Stimulated activated CD8-positive, alpha-beta memory T cell treated with anti-CD3 and anti-CD28 coated beads, Interleukin-2, amount 100 ng/mL, for 1 hour (primary cell): ENCODE results near the gene CADPS2.

Experiments used
- DNase-seq, 2 donors: peaks; one replicate each; pipeline ENCODE4 v3.0.0-alpha.2; 2020; ENCODE audit warnings: low read depth in 2 of 2

CADPS2 gene

GRCh38 chr7:122380992-122381391, 505.3 kb downstream of the CADPS2 start:
- DNase-seq = no peak

DNA sequence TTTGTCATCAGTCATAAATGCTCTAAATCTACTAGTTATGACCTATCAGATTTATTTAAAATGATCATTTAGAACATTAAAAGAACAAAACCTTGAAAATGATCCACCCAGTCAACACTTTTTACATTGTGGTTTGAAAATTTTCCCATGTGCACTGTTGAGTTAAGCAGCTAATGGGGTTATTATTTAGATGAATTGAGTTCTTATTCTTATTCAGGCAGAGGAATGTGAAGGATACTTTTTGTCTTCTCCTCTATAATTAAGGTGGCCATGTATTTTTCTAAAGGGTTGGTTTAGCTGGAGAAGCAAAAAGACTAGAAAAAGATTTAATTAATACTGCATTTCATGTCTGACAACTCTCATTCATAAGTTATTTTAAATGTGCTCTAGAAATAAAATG, 506.8 kb downstream of the CADPS2 start:
- no peak for DNase-seq

- DNase-seq = no peak
Measured at GRCh38 chr7:122369756-122370155, 516.5 kb downstream of the CADPS2 start.

- no peak for DNase-seq
Measured at GRCh38 chr7:122364761-122365280, 521.4 kb downstream of the CADPS2 start.

GRCh38 chr7:122363144-122363543, 523.1 kb downstream of the CADPS2 start:
- DNase-seq = no peak

GRCh38 chr7:122362473-122362872, 523.8 kb downstream of the CADPS2 start:
- no peak for DNase-seq

GRCh38 chr7:122354656-122355055, 531.6 kb downstream of the CADPS2 start:
- DNase-seq = no peak

GRCh38 chr7:122352454-122352853, 533.8 kb downstream of the CADPS2 start:
- DNase-seq = no peak

DNA sequence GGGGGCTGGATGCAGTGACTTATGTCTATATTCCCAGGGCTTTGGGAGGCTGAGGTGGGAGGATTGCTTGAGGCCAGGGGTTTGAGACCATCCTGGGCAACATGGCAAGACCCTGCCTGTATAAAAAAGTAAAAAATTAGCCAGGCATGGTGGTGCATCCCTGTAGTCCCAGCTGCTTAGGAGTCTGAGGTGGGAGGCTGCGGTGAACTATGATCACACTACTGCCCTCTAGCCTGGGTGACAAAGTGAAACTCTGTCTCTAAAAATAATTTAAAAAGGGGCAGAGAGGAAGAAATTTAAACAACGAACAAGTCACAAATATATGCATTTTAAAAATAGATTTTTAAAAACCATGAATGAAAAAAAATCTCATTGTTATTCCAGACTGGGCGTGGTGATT, 535.6 kb downstream of the CADPS2 start:
- no peak for DNase-seq

DNA sequence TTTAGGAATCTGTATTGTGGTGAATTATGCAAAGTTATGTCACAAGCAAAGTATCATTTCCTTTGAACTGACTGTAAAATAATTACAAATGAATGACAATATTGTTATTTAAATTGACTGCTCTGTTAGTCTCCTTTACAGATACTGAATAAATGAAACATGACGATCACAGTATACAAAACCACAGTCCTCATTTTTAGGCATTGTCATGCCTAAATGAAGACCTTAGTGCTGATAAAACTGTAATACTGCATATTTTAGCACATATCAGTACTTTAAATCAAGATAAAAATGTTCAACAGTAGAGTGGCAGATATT, 542.0 kb downstream of the CADPS2 start:
- DNase-seq = no peak

- no peak for DNase-seq
Measured at GRCh38 chr7:122343601-122344302, 542.5 kb downstream of the CADPS2 start.

DNA sequence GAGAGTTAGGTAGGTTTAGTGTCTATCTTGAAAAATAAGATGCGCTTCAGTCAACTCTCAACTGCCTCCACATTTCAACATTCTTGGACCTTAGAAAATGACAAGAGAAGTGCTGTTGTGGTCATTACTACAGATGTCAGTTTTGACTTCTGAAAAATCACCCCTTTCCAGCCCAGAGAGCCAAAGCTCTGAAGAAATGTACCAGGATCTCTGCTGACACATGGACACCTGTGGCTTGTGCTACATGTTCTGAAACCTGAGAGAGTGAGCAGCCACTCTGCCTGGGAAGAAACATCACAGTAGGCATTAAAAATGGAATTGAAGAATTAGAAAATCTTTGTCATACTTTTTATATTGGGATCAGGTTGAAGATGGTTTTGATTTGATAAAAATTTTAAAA, 545.8 kb downstream of the CADPS2 start:
- DNase-seq = no peak

DNA sequence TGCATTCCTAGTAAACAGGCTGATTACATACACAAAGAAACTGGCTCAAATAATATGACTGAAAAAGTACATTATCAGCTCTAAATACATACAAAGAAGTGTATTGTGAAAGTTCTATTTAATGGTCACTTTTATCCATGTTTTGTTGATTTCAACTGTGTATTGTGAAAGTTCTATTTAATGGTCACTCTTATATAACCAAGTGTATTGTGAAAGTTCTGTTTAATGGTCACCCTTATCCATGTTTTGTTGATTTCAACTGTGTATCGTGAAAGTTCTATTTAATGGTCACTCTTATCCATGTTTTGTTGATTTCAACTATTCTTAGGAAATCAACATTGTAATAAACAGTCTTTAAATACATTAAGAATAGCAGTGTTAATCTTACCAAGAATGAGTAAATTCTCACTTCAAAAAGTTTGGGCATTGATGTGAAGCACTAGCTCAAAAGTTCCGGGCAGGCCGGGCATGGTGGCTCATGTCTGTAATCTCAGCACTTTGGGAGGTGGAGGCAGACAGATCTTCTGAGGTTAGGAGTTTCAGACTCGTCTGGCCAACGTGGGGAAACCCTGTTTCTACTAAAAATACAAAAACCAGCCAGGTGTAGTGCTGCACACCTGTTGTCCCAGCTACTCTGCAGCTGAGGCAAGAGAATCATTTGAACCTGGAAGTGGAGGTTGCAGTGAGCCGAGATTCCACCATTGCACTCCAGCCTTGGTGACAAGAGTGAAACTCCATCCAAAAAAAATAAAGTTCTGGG, 546.9 kb downstream of the CADPS2 start:
- no peak for DNase-seq

GRCh38 chr7:122337011-122337410, 549.2 kb downstream of the CADPS2 start:
- no peak for DNase-seq

- no peak for DNase-seq
Measured at GRCh38 chr7:122329145-122329802, 557.0 kb downstream of the CADPS2 start.

DNA sequence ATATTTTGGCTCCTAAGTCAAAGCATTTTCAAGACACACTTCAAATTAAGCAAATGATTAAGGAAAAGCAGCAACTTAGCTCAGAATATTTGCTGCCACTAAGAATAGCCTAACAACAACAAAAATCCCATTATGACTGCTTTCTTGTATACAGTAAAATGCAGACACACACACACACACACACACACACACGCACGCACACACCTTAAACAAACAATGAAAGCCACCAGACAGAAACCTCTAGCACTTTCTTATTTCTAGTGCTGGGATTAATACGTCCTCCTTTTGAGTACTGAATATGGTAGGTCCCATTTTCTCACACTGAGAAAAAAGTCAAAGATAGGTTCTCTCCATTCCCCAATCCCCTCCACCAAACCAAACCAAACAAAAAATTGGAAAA, 558.3 kb downstream of the CADPS2 start:
- DNase-seq = no peak

DNA sequence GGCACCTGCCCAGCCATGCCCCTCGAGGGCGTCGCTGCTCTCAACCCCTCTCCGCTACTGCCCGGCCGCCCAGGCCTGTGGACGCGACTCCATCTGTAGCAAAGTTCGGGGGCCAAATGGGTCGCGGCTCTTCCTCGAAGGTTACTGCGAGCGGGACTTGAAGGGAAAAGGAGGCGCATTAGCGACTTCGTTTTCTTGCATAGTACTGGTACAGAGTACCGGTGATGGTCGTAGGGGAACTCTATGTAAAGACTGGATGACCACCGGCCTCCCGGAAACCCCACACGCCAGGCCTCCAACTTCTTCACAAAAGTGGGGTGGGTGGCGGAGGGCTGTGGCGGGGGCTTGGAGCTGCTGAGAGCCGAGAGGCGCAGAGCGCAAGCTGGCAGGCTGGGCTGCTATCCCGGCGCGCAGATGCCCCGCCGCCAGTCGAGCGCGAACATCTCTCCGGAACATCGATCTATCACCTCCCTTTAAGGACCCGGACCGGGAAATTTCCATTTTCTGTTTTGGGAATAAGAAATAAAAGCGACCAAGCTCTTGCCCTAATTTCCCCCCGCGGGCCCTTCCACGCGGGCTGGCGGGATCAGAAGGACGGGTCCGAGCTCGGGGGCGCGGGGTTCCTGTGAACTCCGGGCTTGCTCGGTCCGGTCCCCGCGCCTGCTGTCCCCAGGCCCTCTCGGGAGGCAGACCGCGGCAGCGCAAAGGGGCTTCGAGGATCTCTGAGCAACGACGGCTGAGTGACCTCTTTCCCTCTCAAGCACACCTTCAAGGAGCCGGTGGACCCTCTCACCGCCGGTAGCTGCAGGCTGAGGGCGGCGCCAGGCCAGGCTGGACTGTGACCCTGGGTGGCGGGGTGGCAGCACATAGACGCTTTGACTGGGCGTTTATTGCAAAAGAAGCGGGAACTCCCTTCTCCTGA, 569.5 kb downstream of the CADPS2 start:
- no peak for DNase-seq

GRCh38 chr7:122315507-122316466, 570.5 kb downstream of the CADPS2 start:
- no peak for DNase-seq

DNA sequence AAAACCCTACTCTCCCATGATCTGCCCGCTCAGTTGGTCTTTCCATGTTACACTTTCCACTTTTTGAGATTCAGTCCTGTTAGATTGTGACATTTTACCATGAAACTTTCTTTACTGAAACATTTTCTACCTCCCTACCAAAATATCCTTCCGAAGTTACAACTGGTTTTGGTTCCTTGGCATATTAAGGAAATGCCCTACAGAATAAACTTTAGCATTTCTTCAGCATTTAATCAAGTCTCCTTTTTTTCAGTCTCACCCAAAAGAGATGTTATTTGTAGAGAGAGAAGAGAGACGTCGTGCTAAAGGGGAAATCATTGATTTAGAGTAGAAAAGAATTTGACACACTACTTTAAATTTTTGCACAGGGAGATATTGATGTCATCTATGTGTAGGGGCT, 572.0 kb downstream of the CADPS2 start:
- DNase-seq = no peak

DNA sequence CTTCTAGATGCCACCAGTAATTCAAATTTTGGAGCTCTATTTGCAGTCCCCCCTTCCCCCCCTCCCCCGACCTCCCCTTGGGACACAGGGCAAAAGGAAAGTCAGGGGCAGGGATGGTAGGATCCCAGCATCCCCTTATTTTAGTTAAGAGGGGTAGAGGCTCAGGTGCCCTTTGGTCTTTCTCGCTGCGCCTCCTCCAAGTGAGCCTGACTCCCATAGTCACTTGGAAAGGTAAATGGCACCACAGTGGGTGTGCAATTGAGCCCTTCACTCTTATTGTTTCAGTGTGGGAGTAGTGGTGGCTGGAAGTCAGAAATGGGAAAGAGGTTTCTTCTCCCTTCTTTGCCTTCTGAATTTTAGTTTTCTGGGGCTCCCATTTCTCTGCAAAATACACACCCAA, 573.5 kb downstream of the CADPS2 start:
- DNase-seq = no peak
